Subcutaneous abdominal adipose tissue (tissue), 5 donors: ENCODE measurements around the gene PMEPA1.

Source experiments
- H3K27ac ChIP-seq: one replicate; pipeline ENCODE4 v1.7.0; 2013; ENCODE audit warnings: low read depth, mild to moderate bottlenecking, inconsistent platforms, low read length, moderate library complexity
- H3K27me3 ChIP-seq, 5 donors: one replicate each; pipeline ENCODE4 v1.7.0; 2013; ENCODE audit warnings: low read length in 5 of 5, inconsistent platforms in 1 of 5; ENCODE audit not compliant: control insufficient read depth in 5 of 5, insufficient read depth in 4 of 5
- H3K36me3 ChIP-seq, 5 donors: one replicate each; pipeline ENCODE4 v1.7.0; 2013; ENCODE audit warnings: low read length in 5 of 5; ENCODE audit not compliant: control insufficient read depth in 5 of 5, insufficient read depth in 5 of 5
- H3K4me1 ChIP-seq, 5 donors: one replicate each; pipeline ENCODE4 v1.7.0; 2013; ENCODE audit warnings: low read length in 5 of 5, mild to moderate bottlenecking in 3 of 5, moderate library complexity in 1 of 5; ENCODE audit not compliant: control insufficient read depth in 5 of 5, insufficient read depth in 5 of 5
- H3K4me3 ChIP-seq, 5 donors: one replicate each; pipeline ENCODE4 v1.7.0; 2013; ENCODE audit warnings: low read length in 5 of 5, low read depth in 1 of 5
- H3K9ac ChIP-seq, 5 donors: one replicate each; pipeline ENCODE4 v1.7.0; 2013; ENCODE audit warnings: low read length in 5 of 5, mild to moderate bottlenecking in 4 of 5, moderate library complexity in 3 of 5
- H3K9me3 ChIP-seq, 5 donors: one replicate each; pipeline ENCODE4 v1.7.0; 2013; ENCODE audit warnings: low read length in 5 of 5; ENCODE audit not compliant: control insufficient read depth in 5 of 5
- donor health status: healthy.
- donor health status: healthy.
- donor health status: healthy.
- donor health status: healthy.
- donor health status: healthy.

PMEPA1 gene

GRCh38 chr20:57649617-57650015, 60.2 kb downstream of the PMEPA1 start:
- Histone ChIP-seq H3K36me3 (peaks cover 0 to 44% (median 36%) of the 10 kb centered on the region in 5 donors), H3K4me1 (peaks cover 0 to 6% (median 3%) of the 10 kb centered on the region in 5 donors), H3K9ac (no peak overlapping the region), H3K9me3 (peaks cover 0 to 8% (median 0%) of the 10 kb centered on the region in 5 donors), H3K27me3 (no peaks in the 10 kb centered on the region), H3K4me3 (no peak overlapping the region), H3K27ac (no peak overlapping the region)

GRCh38 chr20:57648878-57649616, 60.8 kb downstream of the PMEPA1 start:
- Histone ChIP-seq H3K9ac (no peak overlapping the region), H3K9me3 (peaks cover 0 to 8% (median 0%) of the 10 kb centered on the region in 5 donors), H3K27me3 (no peaks in the 10 kb centered on the region), H3K4me1 (peaks cover 0 to 3% (median 0%) of the 10 kb centered on the region in 5 donors), H3K27ac (no peak overlapping the region), H3K4me3 (no peak overlapping the region), H3K36me3 (peaks cover 0 to 42% (median 36%) of the 10 kb centered on the region in 5 donors)

GRCh38 chr20:57647933-57648785, 61.7 kb downstream of the PMEPA1 start:
- no peak overlapping the region for H3K27ac ChIP-seq

GRCh38 chr20:57647006-57647932, 62.5 kb downstream of the PMEPA1 start:
- Histone ChIP-seq H3K27ac (no peak overlapping the region), H3K27me3 (no peaks in the 10 kb centered on the region), H3K36me3 (peaks cover 0 to 25% (median 20%) of the 10 kb centered on the region in 5 donors), H3K9ac (no peak overlapping the region), H3K4me3 (no peak overlapping the region), H3K4me1 (peaks cover 0 to 3% (median 0%) of the 10 kb centered on the region in 5 donors), H3K9me3 (peaks cover 0 to 14% (median 0%) of the 10 kb centered on the region in 5 donors)

More at GRCh38 chr20:57647933-57648785, 61.7 kb downstream of the PMEPA1 start:
- Histone ChIP-seq H3K9me3 (peaks cover 0 to 14% (median 0%) of the 10 kb centered on the region in 5 donors), H3K9ac (no peak overlapping the region), H3K4me3 (no peak overlapping the region), H3K27me3 (no peaks in the 10 kb centered on the region), H3K36me3 (peaks cover 0 to 33% (median 29%) of the 10 kb centered on the region in 5 donors), H3K4me1 (peaks cover 0 to 3% (median 0%) of the 10 kb centered on the region in 5 donors)

GRCh38 chr20:57638895-57639236, 70.9 kb downstream of the PMEPA1 start:
- H3K36me3 ChIP-seq: no peaks in the 10 kb centered on the region
- H3K27me3 ChIP-seq: no peaks in the 10 kb centered on the region
- H3K9ac ChIP-seq: no peak overlapping the region
- no peaks in the 10 kb centered on the region for H3K4me1 ChIP-seq
- H3K9me3 ChIP-seq: peaks cover 0 to 6% (median 3%) of the 10 kb centered on the region in 5 donors
- no peak overlapping the region for H3K27ac ChIP-seq
- no peak overlapping the region for H3K4me3 ChIP-seq

- Histone ChIP-seq H3K36me3 (no peaks in the 10 kb centered on the region), H3K4me1 (no peaks in the 10 kb centered on the region)
Measured at GRCh38 chr20:57638173-57638894, 71.5 kb downstream of the PMEPA1 start.

GRCh38 chr20:57633945-57634491, 75.8 kb downstream of the PMEPA1 start:
- Histone ChIP-seq H3K9ac (no peak overlapping the region), H3K36me3 (no peaks in the 10 kb centered on the region), H3K4me3 (no peak overlapping the region), H3K27ac (no peak overlapping the region), H3K4me1 (peaks cover 0 to 1% (median under 1%) of the 10 kb centered on the region in 5 donors), H3K27me3 (no peaks in the 10 kb centered on the region), H3K9me3 (peaks cover 0 to 6% (median 0%) of the 10 kb centered on the region in 5 donors)

More at GRCh38 chr20:57638173-57638894, 71.5 kb downstream of the PMEPA1 start:
- Histone ChIP-seq H3K27ac (no peak overlapping the region), H3K9ac (no peak overlapping the region), H3K4me3 (no peak overlapping the region), H3K9me3 (peaks cover 0 to 6% (median 1%) of the 10 kb centered on the region in 5 donors), H3K27me3 (no peaks in the 10 kb centered on the region)

GRCh38 chr20:57632286-57632685, 77.5 kb downstream of the PMEPA1 start:
- Histone ChIP-seq H3K4me1 (peaks cover 6 to 19% (median 15%) of the 10 kb centered on the region in 5 donors), H3K27me3 (no peaks in the 10 kb centered on the region), H3K36me3 (no peaks in the 10 kb centered on the region), H3K9ac (no peak overlapping the region), H3K27ac (no peak overlapping the region), H3K4me3 (no peak overlapping the region), H3K9me3 (peaks cover 0 to 6% (median 0%) of the 10 kb centered on the region in 5 donors)

- Histone ChIP-seq H3K9ac (no peak overlapping the region), H3K4me3 (peak overlapping the region in 2 of 5 donors; percentile 20 to 35), H3K36me3 (no peaks in the 10 kb centered on the region), H3K27ac (no peak overlapping the region), H3K4me1 (peaks cover 9 to 25% (median 20%) of the 10 kb centered on the region in 5 donors), H3K27me3 (no peaks in the 10 kb centered on the region), H3K9me3 (peaks cover 0 to 3% (median 1%) of the 10 kb centered on the region in 5 donors)
Measured at GRCh38 chr20:57630061-57630460, 79.8 kb downstream of the PMEPA1 start.
